Cerebellar nuclear complex (tissue), 1 donor: ENCODE results near the gene SNAPC4.

Source experiments
- DNase-seq, 2 experiments: peaks; one replicate each; lab custom pipeline; 2025; lab: John Stamatoyannopoulos, UW

The SNAPC4 gene

DNA sequence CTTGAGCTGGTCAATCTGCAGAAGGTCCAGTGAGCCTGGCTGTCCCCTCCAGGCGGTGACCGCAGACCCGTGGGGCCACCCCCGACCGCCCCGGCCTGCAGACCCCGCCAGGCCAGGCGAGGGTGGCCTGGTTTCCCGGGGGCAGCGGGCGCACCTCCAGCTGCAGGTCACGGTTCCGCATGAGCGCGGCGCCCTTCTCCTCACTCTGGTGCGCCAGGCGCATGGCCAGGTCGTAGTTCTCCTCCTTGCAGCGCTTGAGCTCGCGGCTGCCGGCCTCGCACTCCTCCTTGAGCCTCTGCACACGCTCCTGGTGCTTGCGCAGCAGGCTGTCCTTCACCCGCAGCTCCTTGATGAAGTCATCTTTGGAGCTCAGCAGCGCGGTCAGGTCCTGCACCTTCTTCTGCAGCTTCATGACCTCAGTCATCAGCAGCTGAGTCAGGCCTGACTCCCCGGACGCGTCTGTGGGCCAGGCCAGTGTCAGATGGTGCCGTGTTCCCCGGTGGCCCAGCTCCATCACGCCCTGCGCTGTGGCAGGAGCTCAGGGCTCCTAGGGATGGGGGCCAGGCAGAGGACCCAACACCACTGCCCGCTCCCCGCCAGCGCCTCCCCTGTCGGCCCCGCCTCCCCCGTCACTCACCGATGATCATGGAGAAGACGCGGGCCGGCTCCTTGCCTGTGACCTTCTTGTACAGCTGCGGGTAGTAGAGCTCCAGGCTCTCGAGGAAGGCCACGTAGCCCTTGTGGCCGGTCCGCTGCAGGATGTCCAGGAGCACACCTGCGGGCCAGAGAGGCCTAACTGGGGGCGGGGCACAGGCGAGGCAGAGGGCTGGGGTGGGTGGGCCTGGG is 29.1 kb downstream of the SNAPC4 start:
- DNase-seq, result no peak

DNA sequence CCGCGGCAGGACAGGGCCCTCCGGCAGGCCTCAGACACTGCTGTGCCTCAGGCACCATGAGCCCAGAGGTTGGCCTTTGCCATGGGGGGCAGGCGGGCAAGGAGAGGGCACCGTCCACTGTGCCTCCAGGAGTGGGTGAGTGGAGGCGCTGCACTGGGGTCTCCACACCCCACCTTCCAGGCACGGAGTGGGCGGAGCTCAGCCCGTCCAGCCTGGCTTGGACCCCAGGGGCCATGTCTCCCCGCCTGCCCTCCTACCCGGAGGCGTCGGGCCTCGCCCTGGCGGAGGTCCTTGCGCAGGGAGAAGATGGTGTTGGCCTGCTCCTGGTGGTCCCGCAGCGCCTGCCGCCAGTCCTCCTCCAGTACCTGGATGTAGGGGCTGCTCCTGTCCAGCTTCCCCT is 29.9 kb downstream of the SNAPC4 start:
- DNase-seq, result no peak

DNA sequence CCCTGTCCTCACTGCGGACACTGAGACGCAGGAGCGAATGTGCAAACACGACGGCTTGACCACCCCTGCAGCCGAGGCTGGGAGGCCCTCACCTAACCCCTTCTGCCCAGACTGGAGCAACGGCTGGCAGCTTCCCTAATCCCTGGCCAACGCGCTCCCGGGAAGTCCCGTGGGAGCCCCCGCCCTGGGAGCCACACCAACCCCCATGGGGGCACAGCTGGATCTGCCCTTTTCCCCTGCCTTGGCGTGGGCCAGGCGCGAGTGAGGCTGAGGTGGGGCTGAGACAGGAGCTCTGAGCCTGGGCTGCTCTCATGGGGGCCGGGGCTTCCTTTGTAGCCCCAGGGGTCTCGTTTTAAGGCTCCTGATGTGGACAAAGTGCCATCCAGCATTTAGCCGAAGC is 31.8 kb downstream of the SNAPC4 start:
- no peak for DNase-seq

DNA sequence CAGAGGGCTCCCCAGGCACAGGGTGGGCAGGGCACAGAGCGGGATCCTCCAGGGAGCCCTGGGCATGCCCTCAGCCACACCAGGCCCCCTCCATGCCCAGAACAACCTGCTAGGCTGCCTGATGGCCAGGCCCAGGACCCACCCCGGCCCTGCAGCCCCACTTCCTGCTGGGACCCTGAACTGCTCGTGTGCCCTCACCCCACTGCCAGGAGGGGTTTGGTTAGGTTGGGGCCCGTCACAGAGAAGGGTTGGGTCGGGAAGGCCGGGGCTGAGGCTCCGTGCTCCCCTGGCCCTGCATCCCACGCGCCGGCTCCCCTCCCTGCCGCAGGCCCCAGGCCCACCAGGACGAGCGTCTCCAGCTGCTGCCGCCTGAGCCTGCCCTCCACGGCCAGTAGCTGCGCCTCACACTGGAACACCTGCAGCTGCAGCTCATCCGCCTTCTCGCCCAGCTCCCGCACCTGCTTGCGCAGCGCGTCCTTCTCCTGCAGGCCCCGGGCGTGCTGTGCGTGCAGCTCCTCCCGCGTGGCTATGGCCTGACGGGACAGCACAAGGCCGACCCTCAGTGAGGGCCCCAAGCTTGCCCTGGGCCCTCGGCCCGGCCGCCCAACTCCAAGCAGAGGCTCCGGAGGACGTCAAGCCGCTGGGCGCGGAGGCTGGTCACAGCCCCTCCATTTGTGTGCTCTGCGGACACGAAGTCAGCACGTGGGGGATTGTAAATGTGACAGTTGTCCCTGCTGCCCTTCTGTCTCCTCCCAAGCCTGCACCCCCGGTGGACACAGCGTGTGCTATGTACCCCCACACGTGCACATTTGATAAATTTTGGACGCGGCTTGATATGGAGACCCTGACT is 32.4 kb downstream of the SNAPC4 start:
- no peak for DNase-seq

DNA sequence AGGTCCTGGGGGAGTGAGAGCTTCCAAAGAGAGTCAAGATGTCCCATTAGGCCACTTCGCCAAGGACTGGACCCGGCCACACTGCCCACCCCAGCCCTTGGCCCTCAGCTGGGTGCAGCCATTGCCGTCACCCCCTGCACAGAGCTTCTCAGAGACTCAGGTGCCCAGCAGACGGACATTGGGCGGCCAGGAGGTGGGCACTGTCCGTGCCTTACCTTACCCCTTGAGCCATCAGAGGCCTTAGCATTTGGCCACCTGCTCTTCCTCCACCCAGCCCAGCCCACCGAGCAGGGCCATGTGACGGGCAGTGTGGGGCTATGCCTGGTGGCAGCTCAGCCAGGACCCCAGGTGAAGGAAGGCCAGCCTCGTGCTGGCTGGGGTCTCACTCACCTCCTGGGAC is 33.1 kb downstream of the SNAPC4 start:
- no peak for DNase-seq

DNA sequence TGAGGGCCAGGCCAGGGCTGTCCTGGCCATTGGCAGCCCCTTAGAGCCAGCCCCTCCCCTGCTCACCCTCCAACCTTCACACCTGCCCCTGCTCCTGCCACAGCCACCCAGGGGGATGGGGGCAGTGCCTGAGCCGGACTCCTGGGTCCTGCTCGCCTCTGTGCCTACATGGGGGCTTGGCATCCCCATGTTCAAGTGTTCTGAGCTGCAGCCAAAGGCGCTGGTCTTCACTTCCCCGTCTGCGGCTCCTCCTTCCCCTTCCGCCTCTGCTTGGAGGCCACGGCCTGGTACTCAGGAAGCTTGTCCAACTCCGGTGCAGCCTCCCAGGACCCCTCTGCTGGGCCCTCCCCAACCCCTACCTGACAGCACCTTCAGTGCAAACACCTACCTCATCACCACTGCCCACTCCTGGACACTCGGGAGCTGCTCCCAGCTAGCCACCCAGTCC is 34.2 kb downstream of the SNAPC4 start:
- DNase-seq, result no peak

DNA sequence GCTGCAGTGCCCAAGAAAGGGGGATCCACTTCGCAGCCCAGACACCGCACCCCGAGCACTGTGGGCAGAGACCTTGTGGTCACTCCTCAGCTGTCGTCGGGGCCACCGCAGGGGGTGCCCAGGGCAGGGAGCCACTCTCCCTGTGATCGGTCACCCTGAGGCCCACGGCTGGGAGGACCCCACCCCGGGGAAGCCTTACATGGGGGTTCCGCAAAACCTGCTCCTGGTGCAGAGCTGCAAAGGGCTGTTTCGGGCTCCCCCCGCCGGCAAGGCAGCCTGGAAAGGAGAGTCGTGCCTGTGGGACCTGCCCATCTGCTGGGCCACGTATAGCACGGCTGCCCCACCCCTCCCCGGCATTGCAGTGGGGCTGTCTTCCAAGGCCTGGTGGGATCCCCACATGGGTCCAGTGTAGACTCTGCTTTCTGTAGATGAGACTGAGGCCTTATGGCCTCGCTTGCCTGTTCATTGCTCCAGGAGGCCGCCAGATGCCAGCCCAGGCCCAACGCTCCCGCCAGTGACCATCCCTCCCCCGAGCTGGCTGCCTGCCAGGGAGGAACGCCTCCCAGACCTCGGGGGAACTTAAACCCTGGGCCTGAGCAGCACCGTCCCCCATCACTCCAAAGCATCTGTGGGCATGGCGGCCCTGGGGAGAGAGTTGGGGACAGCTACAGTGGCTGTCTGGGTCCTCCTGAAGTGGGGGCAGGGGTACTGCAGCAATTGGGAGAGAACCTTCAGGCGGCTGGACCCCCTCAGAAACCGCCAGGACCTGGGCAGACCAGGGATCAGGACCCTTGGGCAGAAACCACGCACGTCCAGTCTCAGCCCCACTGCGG is 34.8 kb downstream of the SNAPC4 start:
- DNase-seq, result no peak

DNA sequence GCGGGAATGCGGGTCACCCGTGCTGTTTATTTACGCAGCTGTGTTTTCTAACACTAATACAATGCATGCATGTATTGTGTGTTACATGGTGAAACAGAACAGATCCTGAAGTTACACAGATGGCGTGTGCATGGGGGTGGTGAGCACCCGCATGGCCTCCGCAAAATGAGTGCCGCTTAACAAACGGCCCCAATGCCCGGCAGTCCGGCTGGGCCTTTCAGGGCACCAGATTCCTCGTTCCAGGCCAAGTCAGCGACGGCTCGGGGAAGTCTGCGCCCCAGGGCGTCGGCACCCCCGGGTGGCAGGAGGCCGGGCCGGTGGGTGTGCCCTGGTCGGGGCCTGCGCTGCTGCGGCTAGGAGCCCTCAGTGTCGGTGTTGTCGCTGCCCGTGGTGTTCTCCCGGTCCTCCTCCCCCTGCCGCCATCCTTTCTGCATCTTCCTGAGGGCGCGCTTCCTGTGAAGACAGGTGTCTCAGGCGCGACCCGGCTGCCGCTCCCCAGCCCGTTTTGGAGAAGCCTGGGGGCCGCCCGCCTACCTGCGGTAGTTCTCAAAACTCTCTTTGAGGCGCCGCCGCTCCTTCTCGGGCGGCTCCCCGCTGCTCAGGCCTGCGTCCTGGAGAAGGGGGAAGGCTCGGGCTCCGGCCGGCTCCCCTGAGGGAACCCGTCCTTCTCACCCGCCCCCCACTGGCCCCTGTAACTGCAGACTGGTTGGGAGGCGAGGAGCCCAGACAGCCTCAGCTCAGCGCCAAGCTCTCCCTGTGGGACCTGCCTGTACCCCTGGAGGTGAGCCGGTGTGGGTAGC is 35.8 kb downstream of the SNAPC4 start:
- DNase-seq, result no peak

DNA sequence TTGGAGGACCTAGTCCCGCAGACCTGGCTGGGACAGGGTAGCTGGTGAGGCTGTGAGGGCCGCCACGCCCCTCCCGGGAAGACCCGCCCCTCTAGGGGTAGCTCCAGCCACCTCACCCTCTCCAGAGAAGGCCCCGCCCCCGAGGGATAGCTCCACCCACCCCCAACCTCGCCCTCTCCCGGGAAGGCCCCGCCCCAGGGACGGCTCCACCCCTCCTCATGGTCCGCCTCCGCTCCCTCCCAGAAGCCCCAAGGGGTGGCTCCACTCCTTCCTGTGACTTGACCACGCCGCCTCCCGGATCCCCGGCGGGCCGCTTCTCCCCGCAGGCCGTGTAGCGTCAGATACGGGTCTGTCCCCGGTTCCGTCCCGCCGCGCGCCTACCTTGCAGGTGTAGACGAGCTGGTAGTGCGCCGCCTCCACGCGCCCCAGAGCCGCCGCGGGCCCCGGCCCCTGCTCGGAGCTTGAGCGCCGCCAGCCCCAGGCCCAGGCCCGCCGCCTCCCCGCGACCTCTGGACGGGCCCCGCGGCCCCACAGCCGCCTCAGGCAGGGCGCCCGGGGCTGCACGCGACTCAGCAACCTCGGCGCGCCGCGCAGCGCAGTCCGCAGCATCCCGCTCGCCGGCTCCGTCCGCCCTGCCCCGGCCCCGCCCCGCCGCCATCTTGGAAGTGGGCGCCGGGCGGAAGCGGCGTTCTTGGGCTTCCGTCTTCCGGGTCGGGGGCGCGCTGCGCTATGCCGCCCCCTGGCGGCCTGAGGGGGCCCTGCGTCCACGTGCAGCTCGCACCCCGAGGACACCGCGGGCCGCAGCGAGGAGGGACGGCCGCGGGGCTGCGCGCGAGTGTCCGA is 36.6 kb downstream of the SNAPC4 start, which contains the start of gene DNLZ:
DNLZ (minus strand) TSS at position 639 of the 843 bp plus-strand sequence; CDS start at position 609, 30 bp downstream.
- peak; percentile 72 to 82 for DNase-seq

DNA sequence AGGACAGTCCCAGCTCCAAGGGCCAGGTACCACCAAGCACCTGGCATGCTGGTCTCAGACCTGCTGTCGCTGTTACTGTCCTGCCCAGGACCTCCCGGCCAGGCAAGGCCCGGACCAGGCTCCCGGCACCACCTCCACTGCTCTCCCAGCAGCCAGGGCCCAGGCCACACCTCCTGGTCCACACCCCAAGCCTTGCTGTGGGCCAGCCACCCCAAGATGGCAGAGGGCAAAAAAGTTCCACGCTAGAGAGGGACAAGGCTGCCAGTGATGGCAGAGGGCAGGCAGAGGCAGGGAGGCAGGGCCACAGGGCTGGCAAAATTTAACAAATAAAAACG is 37.6 kb downstream of the SNAPC4 start:
- no peak for DNase-seq

DNA sequence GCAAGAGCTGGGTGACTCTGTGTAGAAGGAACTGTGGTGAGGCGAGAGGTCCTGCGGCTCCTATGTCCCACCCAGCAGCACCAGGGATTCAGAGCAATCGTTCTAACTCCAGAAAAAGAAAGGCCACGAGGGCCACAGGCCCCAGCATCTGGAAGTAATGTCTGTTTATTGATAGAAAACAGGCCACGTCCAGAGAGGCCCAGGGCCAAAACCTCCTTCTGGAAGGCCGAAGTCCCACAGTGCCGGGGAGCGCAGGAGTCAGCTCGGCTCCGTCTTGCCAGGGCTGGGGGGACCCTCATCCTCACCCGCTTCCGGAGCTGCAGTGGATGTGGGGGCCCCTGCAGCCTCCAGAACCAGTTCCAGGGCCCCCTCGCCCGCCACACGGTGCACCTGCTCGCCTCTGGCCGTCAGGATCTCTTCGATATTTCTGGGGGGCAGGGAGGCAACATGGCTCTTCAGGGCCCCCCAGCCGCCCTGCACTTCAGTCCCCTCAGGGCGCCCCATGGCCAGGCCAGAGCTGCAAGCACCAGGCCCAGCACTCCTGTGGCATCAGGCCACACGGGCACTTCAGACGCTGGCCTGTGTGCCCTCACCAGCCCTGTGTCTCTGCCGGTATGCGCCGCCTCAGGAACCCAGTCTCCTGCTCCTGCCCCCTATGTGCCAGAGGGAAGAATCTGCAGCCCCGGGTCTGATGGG is 38.1 kb downstream of the SNAPC4 start:
- DNase-seq, result no peak

DNA sequence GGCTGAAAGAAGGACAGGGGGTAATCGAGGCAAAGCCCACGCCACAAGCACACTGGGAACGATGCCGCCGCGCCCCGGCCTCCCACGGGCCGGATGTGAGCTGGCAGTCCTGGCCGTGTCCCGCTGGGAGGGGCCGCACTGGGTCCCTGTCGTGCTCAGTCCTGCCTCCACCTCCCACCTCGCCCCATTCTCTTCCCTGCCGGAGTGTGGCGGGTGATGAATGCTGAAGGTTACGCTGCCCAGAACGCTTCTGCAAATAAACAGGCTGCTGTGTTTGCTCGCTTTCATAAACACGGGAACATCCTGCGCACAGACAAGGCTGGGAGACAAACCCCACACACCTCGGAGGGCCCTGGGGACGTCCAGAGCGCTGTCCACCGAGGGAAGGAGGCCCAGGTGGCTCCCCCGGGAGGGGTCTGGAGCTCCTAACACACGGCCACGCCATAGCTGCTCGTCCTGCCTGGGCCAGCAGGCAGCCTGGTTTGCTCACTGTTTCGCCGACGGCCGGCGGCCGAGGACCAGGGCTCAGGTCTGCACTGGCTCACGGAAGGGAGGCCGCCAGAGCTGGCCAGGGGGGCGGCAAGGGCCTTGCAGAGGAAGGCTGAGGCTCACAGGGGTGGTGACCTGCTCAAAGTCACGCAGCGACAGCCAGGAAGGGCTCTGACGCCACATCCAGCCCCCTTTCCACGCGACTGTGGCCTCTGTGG is 38.8 kb downstream of the SNAPC4 start:
- DNase-seq, result no peak

DNA sequence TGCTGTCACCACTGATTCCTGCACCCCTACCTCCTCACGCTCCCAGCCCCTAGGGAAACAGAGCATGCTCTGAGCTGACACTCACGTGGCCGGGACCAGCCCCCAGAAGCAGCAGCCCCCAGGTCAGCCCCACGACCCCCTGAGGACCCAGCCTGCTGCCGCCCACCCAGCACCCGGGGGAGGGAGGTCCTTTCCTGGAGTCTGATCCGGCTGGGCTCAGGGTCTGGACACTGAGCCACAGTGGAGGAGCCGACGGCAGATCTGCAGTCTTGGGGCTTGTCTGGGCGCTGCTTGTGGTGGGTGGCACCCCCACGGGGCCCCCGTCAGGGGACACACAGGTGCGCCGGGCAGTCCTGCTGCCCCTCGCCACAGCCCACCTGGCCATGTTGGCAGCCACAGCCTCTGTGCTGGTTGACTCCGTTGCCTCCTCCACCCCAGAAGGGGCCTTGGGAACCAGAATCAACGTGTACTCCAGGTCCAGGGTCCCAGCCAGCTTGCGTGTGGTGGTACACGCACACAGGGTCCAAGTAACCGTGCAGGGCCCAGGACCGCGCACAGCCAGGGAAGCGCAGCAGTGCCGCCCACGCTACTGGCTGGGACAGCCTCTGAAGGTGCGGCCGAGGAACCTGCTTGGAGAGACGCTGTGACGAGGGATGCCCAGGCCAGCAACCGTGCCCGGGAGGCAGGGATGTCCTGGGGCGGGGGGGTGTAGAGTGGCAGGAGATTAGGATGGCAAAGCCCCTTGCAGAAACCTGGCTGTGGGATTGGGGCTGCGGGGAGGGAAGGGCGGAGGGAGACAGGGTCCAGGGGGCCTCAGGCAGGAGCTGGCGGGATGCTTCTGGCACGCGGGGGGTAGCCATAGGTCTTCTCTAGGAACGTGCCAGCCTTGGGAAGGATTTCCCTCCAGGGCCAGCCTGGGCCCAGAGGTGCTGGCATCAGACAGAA is 39.9 kb downstream of the SNAPC4 start:
- no peak for DNase-seq

DNA sequence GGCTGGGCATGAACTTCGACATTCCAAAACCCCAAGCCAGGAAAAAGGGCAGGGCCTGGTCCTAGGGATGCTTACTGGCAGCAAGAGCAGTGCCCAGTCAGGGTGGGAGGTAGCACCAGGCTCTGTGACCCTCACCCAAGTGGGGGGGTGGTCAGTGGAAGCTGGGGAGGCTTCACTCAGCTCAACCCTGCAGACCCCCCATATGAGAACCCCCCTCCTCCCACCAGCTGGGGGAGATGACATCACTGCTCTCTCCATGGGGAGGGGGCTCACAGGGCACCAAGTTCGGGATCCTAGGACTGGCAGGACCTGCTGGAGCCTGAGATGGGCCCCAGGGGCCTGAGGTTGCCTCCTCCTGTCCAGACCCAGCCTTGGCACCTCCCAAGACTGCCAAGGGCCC is 41.1 kb downstream of the SNAPC4 start:
- DNase-seq, result no peak

DNA sequence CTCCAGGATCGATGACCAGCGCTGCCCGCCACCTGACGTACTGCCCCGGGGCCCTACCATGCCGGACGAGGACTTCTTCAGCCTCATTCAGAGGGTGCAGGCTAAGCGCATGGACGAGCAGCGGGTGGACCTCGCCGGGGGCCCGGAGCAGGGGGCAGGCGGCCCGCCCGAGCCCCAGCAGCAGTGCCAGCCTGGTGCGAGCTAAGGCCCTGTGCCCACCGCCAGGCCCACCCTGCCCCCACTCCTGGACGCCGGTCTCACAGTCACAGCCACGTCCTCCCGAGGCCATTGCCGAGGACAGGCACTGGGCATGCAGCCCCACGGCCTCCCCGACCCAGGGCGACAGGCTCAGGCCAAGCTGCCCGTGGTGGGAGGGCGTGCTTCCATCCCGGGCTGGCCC is 42.0 kb downstream of the SNAPC4 start:
- DNase-seq, result no peak

DNA sequence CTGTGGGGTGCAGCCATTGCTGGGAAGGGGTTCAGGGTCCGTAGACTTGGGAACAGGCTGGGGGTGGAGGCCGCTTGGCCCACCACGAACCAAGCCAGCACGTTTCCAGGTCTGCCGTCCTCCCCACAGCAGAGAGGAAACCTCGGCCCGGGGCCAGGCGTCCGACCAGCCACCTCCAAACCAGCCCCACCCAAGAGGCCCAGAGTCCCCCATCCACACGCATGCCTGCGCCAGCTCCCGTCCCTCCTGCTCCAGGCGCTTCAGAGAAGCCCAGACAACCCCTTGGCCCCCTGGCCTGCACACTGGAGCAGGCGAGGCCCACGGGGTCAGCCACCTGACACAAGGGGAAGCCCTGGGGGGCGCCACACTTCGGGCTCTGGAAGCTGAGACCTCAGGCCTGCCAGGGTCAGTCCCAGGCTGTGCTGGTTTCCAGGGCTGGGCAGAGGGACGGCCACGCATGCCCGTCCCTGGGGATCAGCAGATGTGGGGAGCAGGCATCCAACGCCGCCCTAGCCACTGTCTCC is 42.7 kb downstream of the SNAPC4 start:
- DNase-seq, result no peak

DNA sequence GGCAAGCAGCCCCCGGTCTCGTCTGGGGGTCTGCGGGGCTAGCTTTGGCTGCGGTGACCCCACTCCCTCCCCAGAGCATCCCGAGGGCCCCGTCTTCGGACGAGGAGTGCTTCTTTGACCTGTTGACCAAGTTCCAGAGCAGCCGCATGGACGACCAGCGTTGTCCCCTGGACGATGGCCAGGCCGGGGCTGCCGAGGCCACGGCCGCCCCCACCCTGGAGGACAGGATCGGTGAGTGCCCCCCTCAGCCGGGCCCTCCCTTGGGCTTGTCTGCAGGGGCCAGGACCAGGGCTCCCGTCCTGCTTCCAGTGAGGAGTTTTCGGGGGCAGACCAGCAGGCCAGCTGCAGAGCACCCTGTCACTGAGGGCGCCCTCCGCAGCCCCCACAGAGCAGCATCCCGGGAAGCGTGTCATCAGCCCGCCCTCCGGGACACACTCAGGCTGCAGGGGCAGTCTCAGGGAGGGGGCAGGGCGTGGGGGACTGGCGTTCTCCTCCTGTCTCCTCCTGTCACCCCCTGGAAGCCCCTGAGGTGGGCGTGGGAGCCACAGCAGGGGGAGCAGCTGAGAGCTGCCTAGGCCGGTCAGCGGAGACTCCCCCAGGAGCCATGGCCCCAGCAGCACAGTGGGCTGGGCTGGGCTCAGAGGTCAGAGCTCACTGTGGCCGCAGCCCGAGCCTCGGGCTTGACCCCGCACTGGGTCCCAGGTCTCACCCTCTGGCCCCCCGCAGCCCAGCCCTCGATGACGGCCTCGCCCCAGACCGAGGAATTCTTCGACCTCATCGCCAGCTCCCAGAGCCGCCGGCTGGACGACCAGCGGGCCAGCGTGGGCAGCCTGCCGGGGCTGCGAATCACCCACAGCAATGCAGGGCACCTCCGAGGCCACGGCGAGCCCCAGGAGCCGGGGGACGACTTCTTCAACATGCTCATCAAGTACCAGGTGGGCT is 44.1 kb downstream of the SNAPC4 start:
- DNase-seq, result no peak
